Retina (tissue), 1 donor: Measurements from ENCODE around the gene KRTAP29-1.
"Not testable (repeated sequence)": the region's sequence is repeated elsewhere in the genome, so short reads cannot be mapped to it uniquely, and the experiment has no call there.

ENCODE experiments used
- DNase-seq: peaks from one replicate; pipeline ENCODE4 v3.0.0-alpha.2; 2016

The KRTAP29-1 gene

DNA sequence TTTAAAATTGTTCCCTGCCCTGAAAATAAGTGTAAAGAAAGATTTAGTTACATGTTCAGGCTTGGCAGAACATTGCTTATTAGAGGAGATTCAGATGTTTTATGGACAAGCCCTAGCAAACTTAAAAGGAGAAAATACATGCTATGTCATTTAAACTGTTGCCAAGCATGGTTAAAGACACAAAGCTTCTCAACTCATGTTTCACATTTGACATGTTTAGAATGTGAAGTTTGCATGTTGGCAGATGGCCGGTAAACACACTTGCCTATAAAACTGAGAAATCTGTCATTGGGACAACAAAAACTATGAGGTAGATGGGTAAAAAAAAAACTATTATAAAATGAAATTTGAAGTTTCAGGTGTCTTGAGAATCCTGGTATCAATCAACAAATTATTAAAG is 5.8 kb downstream of the KRTAP29-1 start:
- no peak for DNase-seq

DNA sequence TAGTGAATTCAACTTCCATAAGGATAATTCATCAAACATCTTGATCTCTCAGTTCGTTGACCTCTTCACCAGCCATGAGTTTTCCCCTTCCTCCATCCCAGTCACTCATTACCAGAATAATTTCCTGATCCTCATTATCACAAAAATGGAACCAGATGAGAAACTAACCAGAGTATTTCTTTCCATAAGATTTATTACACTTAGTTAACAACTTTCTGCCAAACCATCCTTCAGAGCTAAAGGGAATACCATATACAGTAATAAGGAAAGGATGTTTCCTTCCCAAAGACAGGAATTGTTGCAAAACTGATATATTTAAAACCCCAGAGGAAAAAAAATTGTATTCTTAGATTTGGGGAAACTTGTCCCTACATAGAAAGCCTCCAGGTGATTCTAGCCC is 8.6 kb downstream of the KRTAP29-1 start:
- no peak for DNase-seq

DNA sequence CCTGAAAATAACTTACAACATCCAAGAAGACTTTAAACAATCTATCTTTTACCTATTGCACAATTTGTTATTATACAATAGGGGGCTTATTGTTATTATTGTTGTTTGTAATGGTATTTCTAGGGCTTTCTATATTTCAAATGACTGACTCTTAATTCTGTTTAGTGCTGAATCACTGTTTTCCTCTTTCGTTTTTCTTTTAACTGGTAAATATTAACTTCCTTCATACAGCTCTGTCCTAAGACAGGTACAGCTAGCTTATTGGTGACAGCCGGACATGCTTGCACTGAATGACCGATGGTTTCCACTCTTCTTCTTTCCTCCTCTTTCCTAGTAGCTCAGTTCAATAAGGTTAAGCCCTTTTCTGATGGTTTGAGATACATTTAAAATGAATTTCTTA is 15.6 kb downstream of the KRTAP29-1 start:
- no peak for DNase-seq

DNA sequence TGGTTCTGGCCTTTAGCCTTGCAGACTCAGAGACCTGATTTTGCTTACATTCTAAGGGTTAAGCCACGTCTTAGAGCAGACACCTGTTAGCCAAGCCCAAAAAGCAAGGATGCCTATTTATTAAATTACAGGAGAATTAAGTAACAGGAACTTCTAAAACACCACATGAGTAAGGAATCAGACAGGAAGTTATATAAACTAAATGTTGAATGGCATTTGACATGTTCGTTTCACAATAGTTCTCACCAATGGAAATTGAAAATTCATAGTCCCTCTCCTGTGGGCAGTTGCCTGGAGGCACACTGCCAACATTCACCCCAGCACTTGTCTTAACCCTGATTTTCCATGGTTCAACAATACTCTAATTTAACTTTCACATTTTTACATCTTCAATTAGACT is 18.1 kb downstream of the KRTAP29-1 start:
- DNase-seq, result no peak

DNA sequence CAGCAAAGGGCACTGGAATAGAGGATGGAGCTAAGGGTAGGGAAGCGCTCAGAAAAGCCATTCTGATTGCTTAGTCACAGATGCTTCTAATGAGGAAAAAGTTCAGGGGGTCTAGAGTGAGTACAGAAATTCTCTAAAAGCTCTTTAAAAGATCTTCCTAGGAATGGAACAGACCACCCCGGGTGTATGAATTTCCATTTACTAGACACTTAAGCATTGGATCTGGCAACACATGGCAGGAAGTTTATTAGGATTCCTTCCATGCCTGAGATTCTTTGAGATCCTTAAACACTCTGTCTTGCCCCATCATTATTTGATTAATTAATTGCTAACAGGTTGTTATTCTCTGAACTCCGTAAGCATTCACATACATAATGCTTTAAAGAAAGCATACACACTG is 18.6 kb downstream of the KRTAP29-1 start:
- DNase-seq, result no peak

DNA sequence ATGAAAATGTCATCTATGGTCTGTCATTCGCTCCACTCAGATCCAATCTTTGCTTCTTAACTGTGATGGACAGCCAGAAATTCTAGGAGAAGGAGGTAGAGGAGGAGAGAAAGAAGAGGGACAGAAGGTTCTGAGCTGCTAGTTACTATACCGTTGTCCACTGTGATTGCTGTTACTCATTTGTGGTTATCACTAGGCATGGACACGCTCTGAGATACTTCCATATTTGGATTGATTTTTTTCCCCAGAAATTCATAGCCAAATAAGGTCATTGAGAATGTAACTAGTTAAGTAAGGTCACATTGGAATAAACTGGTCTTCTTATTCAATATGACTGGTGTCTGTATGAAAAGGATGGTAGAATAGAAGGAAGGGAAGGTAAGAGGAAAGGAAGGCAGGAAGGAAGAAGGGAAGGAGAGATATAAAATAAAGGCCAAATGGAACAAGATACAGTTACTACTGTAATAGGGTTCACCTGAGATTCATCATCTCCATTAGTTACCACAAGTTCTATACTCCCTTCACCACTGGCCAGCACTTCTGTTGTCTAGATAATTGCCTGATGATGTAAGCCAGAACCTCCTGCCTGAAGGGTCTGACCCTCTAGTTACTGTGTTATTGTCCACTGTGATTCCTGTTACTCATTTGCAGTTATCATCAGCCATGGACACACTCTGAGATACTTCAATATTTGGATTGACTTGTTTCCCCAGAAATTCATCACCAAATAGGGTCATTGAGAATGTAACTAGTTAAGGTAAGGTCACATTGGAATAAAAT is 24.3 kb downstream of the KRTAP29-1 start:
- no peak for DNase-seq

DNA sequence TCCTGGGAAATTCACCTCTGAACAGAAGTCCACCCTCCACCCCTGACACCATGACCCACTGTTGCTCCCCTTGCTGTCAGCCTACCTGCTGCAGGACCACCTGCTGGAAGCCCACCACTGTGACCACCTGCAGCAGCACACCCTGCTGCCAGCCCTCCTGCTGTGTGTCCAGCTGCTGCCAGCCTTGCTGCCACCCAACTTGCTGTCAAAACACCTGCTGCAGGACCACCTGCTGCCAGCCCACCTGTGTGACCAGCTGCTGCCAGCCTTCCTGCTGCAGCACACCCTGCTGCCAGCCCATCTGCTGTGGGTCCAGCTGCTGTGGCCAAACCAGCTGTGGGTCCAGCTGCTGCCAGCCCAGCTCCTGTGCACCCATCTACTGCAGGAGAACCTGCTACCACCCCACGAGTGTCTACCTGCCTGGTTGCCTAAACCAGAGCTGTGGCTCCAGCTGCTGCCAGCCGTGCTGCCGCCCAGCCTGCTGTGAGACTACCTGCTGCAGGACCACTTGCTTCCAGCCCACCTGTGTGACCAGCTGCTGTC is 26.9 kb downstream of the KRTAP29-1 start, which contains the start of gene KRTAP9-7:
KRTAP9-7 (plus strand) TSS at position 51 of the 543 bp plus-strand sequence; CDS start at position 51, 0 bp downstream.
- DNase-seq, result not testable (repeated sequence)

DNA sequence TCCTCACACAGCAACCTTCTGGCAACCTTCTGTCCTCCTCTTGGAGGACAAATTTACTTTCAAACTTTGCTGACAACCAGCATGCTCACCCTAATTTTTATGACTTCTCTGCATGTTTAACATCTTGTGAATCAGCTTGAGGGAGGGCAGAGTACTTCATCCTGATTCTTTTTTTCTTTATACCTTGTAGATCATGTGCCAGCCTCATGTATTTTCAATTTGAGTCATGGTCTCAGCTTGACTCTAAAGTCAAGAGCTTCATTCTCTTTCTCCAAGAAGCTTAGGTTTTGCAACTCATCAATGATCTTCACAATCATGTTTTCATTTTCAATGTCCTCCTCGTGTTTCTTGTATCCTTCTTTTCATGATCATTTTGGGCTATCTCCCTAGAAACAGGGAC is 30.8 kb downstream of the KRTAP29-1 start:
- no peak for DNase-seq

DNA sequence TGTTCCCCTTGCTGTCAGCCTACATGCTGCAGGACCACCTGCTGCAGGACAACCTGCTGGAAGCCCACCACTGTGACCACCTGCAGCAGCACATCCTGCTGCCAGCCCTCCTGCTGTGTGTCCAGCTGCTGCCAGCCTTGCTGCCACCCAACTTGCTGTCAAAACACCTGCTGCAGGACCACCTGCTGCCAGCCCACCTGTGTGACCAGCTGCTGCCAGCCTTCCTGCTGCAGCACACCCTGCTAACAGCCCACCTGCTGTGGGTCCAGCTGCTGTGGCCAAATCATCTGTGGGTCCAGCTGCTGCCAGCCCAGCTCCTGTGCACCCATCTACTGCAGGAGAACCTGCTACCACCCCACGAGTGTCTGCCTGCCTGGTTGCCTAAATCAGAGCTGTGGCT is 31.3 kb downstream of the KRTAP29-1 start:
- DNase-seq, result not testable (repeated sequence)

DNA sequence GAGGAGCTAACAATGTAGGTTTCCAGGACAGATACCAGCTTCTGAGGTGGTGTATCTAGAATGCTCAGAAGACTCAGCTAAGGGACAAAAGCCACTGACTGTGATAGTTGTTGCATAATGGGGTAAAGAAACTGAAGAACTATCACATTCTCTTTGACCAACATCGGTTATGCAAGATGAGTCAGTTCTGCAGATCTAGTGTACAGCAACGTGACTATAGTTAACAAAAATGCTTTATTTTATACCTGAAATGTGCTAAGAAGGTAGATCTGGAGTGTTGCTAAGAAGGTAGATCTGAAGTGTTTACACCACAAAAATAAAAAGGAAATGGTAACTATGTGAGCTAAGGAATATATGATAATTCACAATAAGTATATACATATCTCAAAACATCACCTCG is 34.9 kb downstream of the KRTAP29-1 start:
- DNase-seq, result no peak

DNA sequence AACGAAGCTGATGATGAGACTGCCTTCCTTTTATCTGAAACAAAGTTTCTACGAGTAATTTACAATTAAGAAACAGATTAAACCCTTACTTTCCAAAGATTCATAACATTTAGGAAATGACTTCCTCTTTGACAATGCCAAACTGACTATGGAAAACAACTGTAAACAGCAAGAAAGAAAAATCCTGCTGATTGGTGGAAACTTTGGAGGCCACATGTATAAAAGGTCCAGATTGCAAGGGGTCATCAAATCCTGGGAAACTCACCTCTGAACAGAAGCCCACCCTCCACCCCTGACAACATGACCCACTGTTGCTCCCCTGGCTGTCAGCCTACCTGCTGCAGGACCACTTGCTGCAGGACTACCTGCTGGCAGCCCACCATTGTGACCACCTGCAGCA is 37.6 kb downstream of the KRTAP29-1 start, which contains the start of gene KRTAP9-6:
KRTAP9-6 (plus strand) TSS at position 301 of the 400 bp plus-strand sequence; CDS start at position 301, 0 bp downstream.
- DNase-seq, result no peak

DNA sequence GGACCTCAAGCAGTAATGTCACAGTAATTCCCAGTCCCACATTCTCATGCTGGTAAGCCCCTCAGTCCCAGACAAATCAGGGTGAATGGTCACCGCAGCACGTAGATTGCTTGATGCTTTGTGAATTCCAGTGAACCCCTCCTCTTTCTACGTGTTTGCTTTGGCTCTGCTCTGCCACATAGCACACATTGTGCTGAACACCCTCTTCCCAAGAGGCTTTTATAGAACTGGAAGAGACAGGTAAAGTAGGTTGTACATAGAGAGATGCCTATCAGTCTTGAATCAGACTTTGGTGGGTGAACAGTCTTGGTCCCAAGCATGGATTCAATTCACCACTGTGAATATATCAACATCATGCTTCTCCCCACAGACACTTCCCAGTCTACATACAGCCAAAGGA is 38.1 kb downstream of the KRTAP29-1 start:
- DNase-seq, result no peak

DNA sequence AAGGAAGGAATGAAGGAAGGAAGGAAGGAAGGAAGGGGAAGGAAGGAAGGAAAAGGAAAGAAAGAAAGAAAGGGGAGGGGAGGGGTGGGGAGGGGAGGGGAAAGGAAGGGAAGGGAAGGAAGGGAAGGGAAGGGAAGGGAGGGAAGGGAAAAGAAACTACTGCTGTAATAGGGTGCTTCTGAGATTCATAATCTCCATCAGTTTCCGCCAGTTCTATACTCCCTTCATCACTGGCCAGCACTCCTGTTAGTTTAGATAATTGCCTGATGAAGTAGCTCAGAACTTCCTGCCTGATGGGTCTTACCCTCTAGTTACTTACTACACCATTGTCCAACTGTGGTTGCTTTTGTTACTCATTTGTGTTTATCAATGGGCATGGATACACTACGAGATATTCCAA is 39.4 kb downstream of the KRTAP29-1 start:
- DNase-seq, result no peak

DNA sequence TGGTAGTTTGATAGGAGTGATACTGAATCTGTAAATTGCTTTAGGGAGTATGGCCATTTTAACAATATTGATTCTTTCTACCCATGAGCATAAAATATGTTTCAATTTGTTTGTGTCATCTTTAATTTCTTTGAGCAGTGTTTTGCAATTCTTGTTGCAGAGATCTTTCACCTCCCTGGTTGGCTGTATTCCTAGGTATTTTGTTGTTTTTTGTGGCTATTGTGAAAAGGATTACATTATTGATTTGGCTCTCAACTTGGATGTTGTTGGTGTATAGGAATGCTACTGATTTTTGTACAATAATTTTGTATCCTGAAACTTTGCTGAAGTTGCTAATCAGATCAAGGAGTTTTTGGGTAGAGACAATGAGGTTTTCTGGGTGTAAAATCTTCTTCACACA is 44.2 kb downstream of the KRTAP29-1 start:
- no peak for DNase-seq

DNA sequence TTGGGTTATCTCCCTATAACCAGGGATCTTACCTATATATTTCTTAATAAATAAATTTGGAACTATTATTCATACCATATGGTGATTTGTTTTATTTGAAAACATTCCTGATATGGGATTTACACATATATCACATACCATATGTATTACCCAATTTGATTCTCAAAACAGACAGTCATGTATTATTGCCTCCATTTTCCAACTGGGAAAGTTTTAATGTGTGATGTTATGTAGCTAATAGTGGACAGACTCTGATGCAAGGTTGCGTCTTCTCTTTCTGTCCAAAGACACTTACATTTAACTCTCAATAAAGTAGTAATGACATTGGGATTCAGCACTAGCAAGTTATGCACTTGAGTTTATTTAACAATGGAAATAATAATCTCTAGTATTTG is 46.4 kb downstream of the KRTAP29-1 start:
- no peak for DNase-seq

DNA sequence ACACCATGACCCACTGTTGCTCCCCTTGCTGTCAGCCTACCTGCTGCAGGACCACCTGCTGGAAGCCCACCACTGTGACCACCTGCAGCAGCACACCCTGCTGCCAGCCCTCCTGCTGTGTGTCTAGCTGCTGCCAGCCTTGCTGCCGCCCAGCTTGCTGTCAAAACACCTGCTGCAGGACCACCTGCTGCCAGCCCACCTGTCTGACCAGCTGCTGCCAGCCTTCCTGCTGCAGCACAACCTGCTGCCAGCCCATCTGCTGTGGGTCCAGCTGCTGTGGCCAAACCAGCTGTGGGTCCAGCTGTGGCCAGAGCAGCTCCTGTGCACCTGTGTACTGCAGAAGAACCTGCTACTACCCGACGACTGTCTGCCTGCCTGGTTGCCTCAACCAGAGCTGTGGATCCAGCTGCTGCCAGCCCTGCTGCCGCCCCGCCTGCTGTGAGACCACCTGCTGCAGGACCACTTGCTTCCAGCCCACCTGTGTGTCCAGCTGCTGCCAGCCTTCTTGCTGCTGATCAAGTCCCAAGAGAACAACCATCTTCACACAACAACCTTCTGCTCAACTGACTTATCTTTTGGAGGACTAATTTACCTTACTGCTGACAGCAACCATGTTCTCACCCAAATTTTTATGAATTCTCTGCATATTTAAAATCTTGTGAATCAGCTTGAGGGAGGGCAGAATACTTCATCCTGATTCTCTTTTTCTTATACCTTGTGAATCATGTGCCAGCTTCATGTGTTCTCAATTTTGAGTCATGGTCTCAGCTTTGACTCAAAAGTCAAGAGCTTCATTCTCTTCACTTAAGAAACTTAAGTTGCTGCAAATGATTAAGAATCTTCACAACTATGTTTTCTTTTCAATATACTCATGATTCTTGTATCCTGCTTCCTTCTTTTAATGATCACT is 47.0 kb downstream of the KRTAP29-1 start, which contains the start of gene KRTAP9-9:
KRTAP9-9 (plus strand) TSS at position 4 of the 910 bp plus-strand sequence.
- DNase-seq, result not testable (repeated sequence)

DNA sequence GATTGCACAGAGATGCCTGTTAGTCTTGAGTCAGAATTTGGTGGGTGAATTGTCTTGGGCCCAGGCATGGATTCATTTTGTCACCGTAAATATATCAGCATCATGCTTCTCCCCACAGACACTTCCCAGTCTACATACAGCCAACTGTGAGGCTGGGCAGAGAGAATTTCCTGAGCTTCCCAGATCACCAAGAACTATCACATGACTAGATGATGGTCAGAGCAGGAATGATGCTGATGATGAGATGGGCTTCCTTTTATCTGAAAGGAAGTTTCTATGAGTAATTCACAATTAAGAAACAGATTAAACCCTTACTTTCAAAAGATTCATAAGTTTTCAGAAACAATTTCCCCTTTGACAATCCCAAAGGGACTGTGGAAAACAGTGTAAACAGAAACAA is 47.8 kb downstream of the KRTAP29-1 start:
- DNase-seq, result no peak
